Neuronal stem cell (in vitro differentiated cells): ENCODE results near the gene FMN1.

Experiments
- DNase-seq: peaks from one replicate; pipeline ENCODE4 v3.0.0-alpha.2; 2013; ENCODE audit warnings: low spot score
- H2AFZ ChIP-seq: one replicate; pipeline ENCODE4 v1.6.1; 2013; ENCODE audit warnings: mild to moderate bottlenecking, low read length, inconsistent platforms
- H2AK5ac ChIP-seq: 2 replicates; pipeline ENCODE4 v1.6.1; 2013; ENCODE audit warnings: low read depth, mild to moderate bottlenecking, inconsistent platforms, low read length, moderate library complexity, mixed read lengths
- H2BK120ac ChIP-seq: 2 replicates; pipeline ENCODE4 v1.6.1; 2013; ENCODE audit warnings: low read depth, mild to moderate bottlenecking, inconsistent platforms, low read length, moderate library complexity, mixed read lengths
- H2BK12ac ChIP-seq: one replicate; pipeline ENCODE4 v1.6.1; 2013; ENCODE audit warnings: low read length, inconsistent platforms
- H2BK15ac ChIP-seq: 2 replicates; pipeline ENCODE4 v1.6.1; 2013; ENCODE audit warnings: mild to moderate bottlenecking, low read length, inconsistent platforms, mixed read lengths
- H2BK5ac ChIP-seq: one replicate; pipeline ENCODE4 v1.6.1; 2013; ENCODE audit warnings: inconsistent platforms, mild to moderate bottlenecking, low read length, moderate library complexity
- H3K14ac ChIP-seq: one replicate; pipeline ENCODE4 v1.6.1; 2013; ENCODE audit warnings: low read length, inconsistent platforms
- H3K18ac ChIP-seq: 2 replicates; pipeline ENCODE4 v1.6.1; 2013; ENCODE audit warnings: low read length, inconsistent platforms
- H3K23ac ChIP-seq: 2 replicates; pipeline ENCODE4 v1.6.1; 2013; ENCODE audit warnings: low read depth, mild to moderate bottlenecking, mixed read lengths, low read length, inconsistent platforms; ENCODE audit not compliant: poor library complexity
- H3K27ac ChIP-seq: replicated peaks from 3 replicates; pipeline ENCODE4 v1.5.1; 2013; ENCODE audit warnings: low read length, inconsistent platforms
- H3K27me3 ChIP-seq, 3 experiments: 2 replicates each; pipeline ENCODE4 v1.6.1; 2013; ENCODE audit warnings: low read length in 3 of 3, mild to moderate bottlenecking in 2 of 3, inconsistent platforms in 1 of 3, low read depth in 1 of 3, mixed read lengths in 1 of 3, moderate library complexity in 1 of 3; ENCODE audit not compliant: control insufficient read depth in 3 of 3, insufficient read depth in 3 of 3
- H3K36me3 ChIP-seq, 2 donors: replicated peaks in 1 of 2; 2 replicates each; pipeline ENCODE4 v1.6.1; 2013; ENCODE audit warnings: low read length in 2 of 2; ENCODE audit not compliant: control insufficient read depth in 2 of 2, insufficient read depth in 2 of 2
- H3K4ac ChIP-seq: 2 replicates; pipeline ENCODE4 v1.6.1; 2013; ENCODE audit warnings: inconsistent platforms, mild to moderate bottlenecking, low read length, moderate library complexity
- H3K4me1 ChIP-seq, 2 donors: 1 replicate in 1 of 2; 2 replicates in 1 of 2; pipeline ENCODE4 v1.6.1; 2013; ENCODE audit warnings: low read length in 2 of 2, low read depth in 1 of 2; ENCODE audit not compliant: control insufficient read depth in 2 of 2, insufficient read depth in 1 of 2
- H3K4me2 ChIP-seq: one replicate; pipeline ENCODE4 v1.6.1; 2013; ENCODE audit warnings: mild to moderate bottlenecking, low read length, inconsistent platforms; ENCODE audit not compliant: insufficient read depth, poor library complexity, severe bottlenecking
- H3K4me3 ChIP-seq, 2 donors: 2 replicates each; pipeline ENCODE4 v1.5.1; 2013; ENCODE audit warnings: low read length in 2 of 2, mild to moderate bottlenecking in 2 of 2, inconsistent platforms in 1 of 2, moderate library complexity in 1 of 2
- H3K79me1 ChIP-seq: one replicate; pipeline ENCODE4 v1.6.1; 2013; ENCODE audit warnings: low read depth, mild to moderate bottlenecking, inconsistent platforms, low read length, moderate library complexity
- H3K9ac ChIP-seq: one replicate; pipeline ENCODE4 v1.6.1; 2013; ENCODE audit warnings: mild to moderate bottlenecking, low read depth, low read length, inconsistent platforms; ENCODE audit not compliant: poor library complexity
- H3K9me3 ChIP-seq, 2 donors: replicated peaks in 1 of 2; 2 replicates each; pipeline versions ENCODE3 to v1.6.1; 2013; ENCODE audit warnings: low read length in 2 of 2, mild to moderate bottlenecking in 2 of 2, inconsistent platforms in 1 of 2, low read depth in 1 of 2, mixed read lengths in 1 of 2, moderate library complexity in 1 of 2; ENCODE audit not compliant: control insufficient read depth in 2 of 2, insufficient read depth in 1 of 2
- H4K8ac ChIP-seq: one replicate; pipeline ENCODE4 v1.6.1; 2013; ENCODE audit warnings: low read depth, mild to moderate bottlenecking, inconsistent platforms, low read length, moderate library complexity
- H4K91ac ChIP-seq: one replicate; pipeline ENCODE4 v1.6.1; 2013; ENCODE audit warnings: low read length, low read depth, mild to moderate bottlenecking, inconsistent platforms; ENCODE audit not compliant: poor library complexity
- WGBS, 2 donors: extraction: QIAGEN DNeasy Blood & Tissue Kit; methylation state at CpG; one replicate each; pipeline ENCODE4 v1.1.7; 2013; ENCODE audit warnings: missing lambda C conversion rate in 2 of 2, mixed read lengths in 1 of 2; ENCODE audit not compliant: insufficient read length in 2 of 2, insufficient replicate concordance in 1 of 2; ENCODE audit errors: extremely low coverage in 2 of 2; 5-methylcytosine and 5-hydroxymethylcytosine counted together

The FMN1 gene

GRCh38 chr15:33160581-33161165, 33.8 kb downstream of the FMN1 start:
- no peaks in the 10 kb centered on the region for H3K4me1 ChIP-seq
- H2BK5ac ChIP-seq = no peak overlapping the region
- peaks cover 0 to 9% (median 0%) of the 10 kb centered on the region in 3 experiments for H3K27me3 ChIP-seq
- H3K4ac ChIP-seq = no peak overlapping the region
- no CpG with 5 or more reads among the region's 5 CpGs for WGBS, 2 donors
- H3K27ac ChIP-seq = no peak overlapping the region
- no peak overlapping the region for H4K8ac ChIP-seq
- no peak overlapping the region for H2AK5ac ChIP-seq
- H3K4me2 ChIP-seq = no peak overlapping the region
- H3K36me3 ChIP-seq = no peaks in the 10 kb centered on the region
- H3K18ac ChIP-seq = no peak overlapping the region
- no peak overlapping the region for H3K14ac ChIP-seq
- H4K91ac ChIP-seq = no peak overlapping the region
- H2BK12ac ChIP-seq = no peak overlapping the region
- no peak for DNase-seq
- H3K4me3 ChIP-seq = no peak overlapping the region
- H3K23ac ChIP-seq = no peak overlapping the region
- no peak overlapping the region for H2AFZ ChIP-seq
- no peak overlapping the region for H3K9ac ChIP-seq
- H2BK120ac ChIP-seq = no peak overlapping the region
- H2BK15ac ChIP-seq = no peak overlapping the region
- H3K79me1 ChIP-seq = no peaks in the 10 kb centered on the region
- peaks cover 0 to 1% of the 10 kb centered on the region in 2 donors for H3K9me3 ChIP-seq

- no peak overlapping the region for H3K9ac ChIP-seq
- no peak overlapping the region for H2BK12ac ChIP-seq
- H2BK5ac ChIP-seq = no peak overlapping the region
- H3K27me3 ChIP-seq = peaks cover 0 to 11% (median 0%) of the 10 kb centered on the region in 3 experiments
- no peak overlapping the region for H3K18ac ChIP-seq
- no peak overlapping the region for H4K8ac ChIP-seq
- H3K4me1 ChIP-seq = no peaks in the 10 kb centered on the region
- H4K91ac ChIP-seq = no peak overlapping the region
- H3K27ac ChIP-seq = no peak overlapping the region
- H2AK5ac ChIP-seq = no peak overlapping the region
- no peak overlapping the region for H2AFZ ChIP-seq
- H3K9me3 ChIP-seq = no peaks in the 10 kb centered on the region
- H3K36me3 ChIP-seq = no peaks in the 10 kb centered on the region
- H3K14ac ChIP-seq = no peak overlapping the region
- H3K4me3 ChIP-seq = no peak overlapping the region
- H2BK120ac ChIP-seq = no peak overlapping the region
- no CpG with 5 or more reads among the region's 3 CpGs for WGBS, 2 donors
- H3K4me2 ChIP-seq = no peak overlapping the region
- H2BK15ac ChIP-seq = no peak overlapping the region
- H3K23ac ChIP-seq = no peak overlapping the region
- no peak for DNase-seq
- no peaks in the 10 kb centered on the region for H3K79me1 ChIP-seq
- H3K4ac ChIP-seq = no peak overlapping the region
These were observed 34.6 kb downstream of the FMN1 start for GRCh38 chr15:33159726-33160453.

- Histone ChIP-seq H3K18ac (no peak overlapping the region), H3K27me3 (peaks cover 0 to 11% (median 0%) of the 10 kb centered on the region in 3 experiments), H3K79me1 (no peaks in the 10 kb centered on the region), H3K27ac (no peak overlapping the region), H3K4ac (no peak overlapping the region), H3K4me3 (no peak overlapping the region), H3K23ac (no peak overlapping the region), H2AK5ac (no peak overlapping the region), H3K4me1 (peaks cover 0 to 1% of the 10 kb centered on the region in 2 donors), H4K91ac (no peak overlapping the region), H2BK5ac (no peak overlapping the region), H3K14ac (no peak overlapping the region), H2AFZ (no peak overlapping the region), H4K8ac (no peak overlapping the region), H3K9me3 (peaks cover 0 to 2% of the 10 kb centered on the region in 2 donors), H2BK120ac (no peak overlapping the region), H3K4me2 (no peak overlapping the region), H3K9ac (no peak overlapping the region), H3K36me3 (no peaks in the 10 kb centered on the region), H2BK12ac (no peak overlapping the region), H2BK15ac (no peak overlapping the region)
- no peak for DNase-seq
- no CpG with 5 or more reads among the region's 1 CpG for whole genome bisulfite sequencing, 2 donors
These were observed 36.1 kb downstream of the FMN1 start for GRCh38 chr15:33158366-33158765.

- DNase-seq = no peak
- Histone ChIP-seq H3K4me1 (peaks cover 7% of the 10 kb centered on the region in 2 donors), H2AFZ (no peak overlapping the region), H3K27me3 (peaks cover 0 to 10% (median 0%) of the 10 kb centered on the region in 3 experiments), H3K23ac (no peak overlapping the region), H2BK120ac (no peak overlapping the region), H3K4me2 (no peak overlapping the region), H3K18ac (no peak overlapping the region), H2BK5ac (no peak overlapping the region), H3K4ac (no peak overlapping the region), H3K4me3 (no peak overlapping the region), H4K8ac (no peak overlapping the region), H4K91ac (no peak overlapping the region), H3K9me3 (peaks cover 0 to 4% of the 10 kb centered on the region in 2 donors), H2AK5ac (no peak overlapping the region), H3K9ac (no peak overlapping the region), H3K79me1 (no peaks in the 10 kb centered on the region), H2BK15ac (no peak overlapping the region), H3K27ac (no peak overlapping the region), H3K14ac (no peak overlapping the region), H2BK12ac (no peak overlapping the region), H3K36me3 (no peaks in the 10 kb centered on the region)
- no CpG with 5 or more reads among the region's 6 CpGs for WGBS, 2 donors
These were observed 37.0 kb downstream of the FMN1 start for GRCh38 chr15:33157371-33158037.
